ENCODE results near the gene DNLZ. TPM values are rescaled to one million over a fixed set of nuclear protein-coding genes. Genes with fewer than 3 reads are reported as not detected.

Gene DNLZ
- total and polyA plus RNA-seq, 9 of the 15 experiments (the other 6 are each of a cell fraction or from before 2014, with no cell fraction given) = 0.17 to 44.6 (median 3.4) TPM

- TF ChIP-seq IRF2 (CRISPR knock-in tag; IDR thresholded peaks at IDR 0.05) (no peak), ZBTB33 (CRISPR knock-in tag; IDR thresholded peaks at IDR 0.05) (peak; percentile 38), FIP1L1 (IDR thresholded peaks at IDR 0.05; ENCODE audit: low read depth, low read length, poor library complexity, severe bottlenecking) (peak; percentile 59), RFX1 (IDR thresholded peaks at IDR 0.05) (no peak), ARHGAP35 (IDR thresholded peaks at IDR 0.05; ENCODE audit: partially characterized antibody) (no peak), THRAP3 (IDR thresholded peaks at IDR 0.05; ENCODE audit: borderline replicate concordance) (no peak), JUN (IDR thresholded peaks at IDR 0.05; ENCODE audit: borderline replicate concordance, low read depth, low read length) (no peak), JUN (CRISPR knock-in tag; IDR thresholded peaks at IDR 0.05; ENCODE audit: borderline replicate concordance) (no peak), RCOR1 (IDR thresholded peaks at IDR 0.05; ENCODE audit: borderline replicate concordance in 1 of 2, low read depth in 2 of 2, low read length in 2 of 2) (no peak), USF2 (CRISPR knock-in tag; IDR thresholded peaks at IDR 0.05) (no peak), DNMT1 (IDR thresholded peaks at IDR 0.05) (no peak), GATAD2B (IDR thresholded peaks at IDR 0.05; ENCODE audit: borderline replicate concordance) (no peak), ELF1 (tag; IDR thresholded peaks at IDR 0.05) (no peak), MTA1 (IDR thresholded peaks at IDR 0.05; ENCODE audit: borderline replicate concordance) (no peak), ETS2 (tag; IDR thresholded peaks at IDR 0.05; ENCODE audit: borderline replicate concordance, poor library complexity, severe bottlenecking) (no peak), RNF2 (IDR thresholded peaks at IDR 0.05) (no peak), ARID4B (CRISPR knock-in tag; IDR thresholded peaks at IDR 0.05) (no peak), ZNF766 (CRISPR knock-in tag; conservative IDR thresholded peaks at IDR 0.05) (no peak), FOXJ2 (tag; IDR thresholded peaks at IDR 0.05) (no peak), NEUROD1 (IDR thresholded peaks at IDR 0.05; ENCODE audit: borderline replicate concordance, low read depth, low read length, partially characterized antibody) (no peak), ZNF511 (CRISPR knock-in tag; IDR thresholded peaks at IDR 0.05) (no peak), KDM2B (CRISPR knock-in tag; IDR thresholded peaks at IDR 0.05) (no peak)
Observed at GRCh38 chr9:136361047-136361753, 2.3 kb downstream of the DNLZ start (continued).

Data from K562 (cell line).